H4 (cell line): ENCODE measurements around the gene CD4. TPM values are rescaled to one million over a fixed set of nuclear protein-coding genes. Genes with fewer than 3 reads are reported as not detected.

Source experiments
- DNase-seq: peaks from one replicate; pipeline ENCODE4 v3.0.0-alpha.2; 2015; ENCODE audit warnings: low spot score
- total RNA-seq: library from RNA; depleted of rRNA; stranded (reverse); fragments of >200 nt; shearing (Covaris generic); gene quantifications from 2 replicates; pipeline ENCODE4 v1.2.3, GENCODE V29; 2014

CD4 gene
- total RNA-seq, 1 experiment from 2014 or later = 0.12 TPM

GRCh38 chr12:6813363-6813762 lies 24.0 kb downstream of the CD4 start:
- DNase-seq = no peak

GRCh38 chr12:6816598-6816997 lies 27.3 kb downstream of the CD4 start:
- DNase-seq = no peak

GRCh38 chr12:6817098-6817497 lies 27.8 kb downstream of the CD4 start:
- no peak for DNase-seq

- no peak for DNase-seq
Observed at GRCh38 chr12:6817662-6818157, 28.4 kb downstream of the CD4 start.

- no peak for DNase-seq
Observed at GRCh38 chr12:6818222-6818621, 28.9 kb downstream of the CD4 start.

- DNase-seq = no peak
Observed at GRCh38 chr12:6818645-6819044, 29.3 kb downstream of the CD4 start.

- DNase-seq = no peak
Observed at GRCh38 chr12:6819106-6820030, 30.0 kb downstream of the CD4 start.

GRCh38 chr12:6820166-6820565 lies 30.8 kb downstream of the CD4 start:
- no peak for DNase-seq

- DNase-seq = peak; percentile 47
Observed at GRCh38 chr12:6821591-6822425, 32.5 kb downstream of the CD4 start, which contains the start of gene GPR162. Gene GPR162 (plus strand): TSS chr12:6821821. CDS start chr12:6823899, 2,078 bp downstream.

- no peak for DNase-seq
Observed at GRCh38 chr12:6822426-6823135, 33.3 kb downstream of the CD4 start.

GRCh38 chr12:6823182-6824084 lies 34.1 kb downstream of the CD4 start:
- no peak for DNase-seq

GRCh38 chr12:6824085-6824775 lies 34.9 kb downstream of the CD4 start:
- no peak for DNase-seq

GRCh38 chr12:6824901-6825381 lies 35.6 kb downstream of the CD4 start:
- DNase-seq = no peak

GRCh38 chr12:6825398-6826124 lies 36.2 kb downstream of the CD4 start:
- peak; percentile 70 for DNase-seq

- no peak for DNase-seq
Observed at GRCh38 chr12:6826125-6826733, 36.9 kb downstream of the CD4 start.

GRCh38 chr12:6826734-6827436 lies 37.6 kb downstream of the CD4 start:
- DNase-seq = no peak

GRCh38 chr12:6827437-6827911 lies 38.1 kb downstream of the CD4 start:
- DNase-seq = peak; percentile 88
